ENCODE measurements around the gene RALY.

DNA sequence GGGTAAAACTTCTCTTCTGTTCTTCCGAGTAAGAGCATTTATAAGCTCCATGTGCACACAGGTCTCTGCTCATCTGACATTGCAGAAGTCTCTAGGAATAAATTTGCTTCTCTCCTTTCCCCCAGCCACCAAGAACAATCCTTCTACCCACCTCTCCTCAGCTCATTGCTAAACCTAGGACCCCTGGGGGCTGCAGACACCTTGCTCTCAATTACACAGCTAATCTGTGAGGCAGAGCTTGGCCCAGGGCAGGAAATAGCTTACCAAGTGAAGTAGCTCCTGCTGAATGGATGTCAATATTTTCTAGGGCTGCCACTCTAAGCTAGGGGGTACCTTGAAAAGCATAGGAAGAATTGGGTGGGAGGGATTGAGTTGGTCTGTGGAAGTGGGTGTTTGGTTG, 74.3 kb downstream of the RALY start:
- no peak for TF ChIP-seq POLR2A (IDR thresholded peaks at IDR 0.05)
- TF ChIP-seq, protein P1, sequence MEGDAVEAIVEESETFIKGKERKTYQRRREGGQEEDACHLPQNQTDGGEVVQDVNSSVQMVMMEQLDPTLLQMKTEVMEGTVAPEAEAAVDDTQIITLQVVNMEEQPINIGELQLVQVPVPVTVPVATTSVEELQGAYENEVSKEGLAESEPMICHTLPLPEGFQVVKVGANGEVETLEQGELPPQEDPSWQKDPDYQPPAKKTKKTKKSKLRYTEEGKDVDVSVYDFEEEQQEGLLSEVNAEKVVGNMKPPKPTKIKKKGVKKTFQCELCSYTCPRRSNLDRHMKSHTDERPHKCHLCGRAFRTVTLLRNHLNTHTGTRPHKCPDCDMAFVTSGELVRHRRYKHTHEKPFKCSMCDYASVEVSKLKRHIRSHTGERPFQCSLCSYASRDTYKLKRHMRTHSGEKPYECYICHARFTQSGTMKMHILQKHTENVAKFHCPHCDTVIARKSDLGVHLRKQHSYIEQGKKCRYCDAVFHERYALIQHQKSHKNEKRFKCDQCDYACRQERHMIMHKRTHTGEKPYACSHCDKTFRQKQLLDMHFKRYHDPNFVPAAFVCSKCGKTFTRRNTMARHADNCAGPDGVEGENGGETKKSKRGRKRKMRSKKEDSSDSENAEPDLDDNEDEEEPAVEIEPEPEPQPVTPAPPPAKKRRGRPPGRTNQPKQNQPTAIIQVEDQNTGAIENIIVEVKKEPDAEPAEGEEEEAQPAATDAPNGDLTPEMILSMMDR (IDR thresholded peaks at IDR 0.05) = no peak

All from ovary (tissue), 3 donors.